ENCODE results near the gene GHRHR. TPM values are rescaled to one million over a fixed set of nuclear protein-coding genes. Genes with fewer than 3 reads are reported as not detected.

The GHRHR gene
- total RNA-seq, 1 donor from 2014 or later, result not detected

- ATAC-seq (no peak), DNase-seq (no peak)
- intact Hi-C loops (cut with DNase I), result no loop called here
- no peak for TF ChIP-seq CTCF (IDR thresholded peaks at IDR 0.05)
- H3K27ac ChIP-seq, result no peak overlapping the region
- H3K4me3 ChIP-seq, result no peak overlapping the region
- H3K4me1 ChIP-seq, result peaks cover 16% of the 10 kb centered on the region
- no peaks in the 10 kb centered on the region for H3K27me3 ChIP-seq (ENCODE audit: low read depth)
- no peaks in the 10 kb centered on the region for H3K9me3 ChIP-seq
- no peaks in the 10 kb centered on the region for H3K36me3 ChIP-seq
Observed at GRCh38 chr7:30936650-30937245, 27.0 kb upstream of the GHRHR start.

GRCh38 chr7:30937416-30937815 lies 26.3 kb upstream of the GHRHR start:
- H3K9me3 ChIP-seq, result no peaks in the 10 kb centered on the region
- intact Hi-C loops (cut with DNase I), result no loop called here
- no peaks in the 10 kb centered on the region for H3K36me3 ChIP-seq
- H3K27me3 ChIP-seq (ENCODE audit: low read depth), result no peaks in the 10 kb centered on the region
- ATAC-seq (no peak), DNase-seq (no peak)
- H3K4me3 ChIP-seq, result no peak overlapping the region
- no peak for TF ChIP-seq CTCF (IDR thresholded peaks at IDR 0.05)
- H3K27ac ChIP-seq, result no peak overlapping the region
- H3K4me1 ChIP-seq, result peaks cover 16% of the 10 kb centered on the region

GRCh38 chr7:30938435-30939316 lies 25.1 kb upstream of the GHRHR start:
- Histone ChIP-seq H3K27me3 (ENCODE audit: low read depth) (no peaks in the 10 kb centered on the region), H3K4me1 (peaks cover 16% of the 10 kb centered on the region), H3K9me3 (no peaks in the 10 kb centered on the region), H3K36me3 (no peaks in the 10 kb centered on the region), H3K4me3 (no peak overlapping the region), H3K27ac (no peak overlapping the region)
- intact Hi-C loops (cut with DNase I), result no loop called here
- DNase-seq (peak; percentile 86), ATAC-seq (peak; percentile 87 to 88)
- TF ChIP-seq CTCF (IDR thresholded peaks at IDR 0.05), result peak; percentile 99

GRCh38 chr7:30941582-30942323 lies 22.0 kb upstream of the GHRHR start:
- Histone ChIP-seq H3K36me3 (no peaks in the 10 kb centered on the region), H3K27ac (no peak overlapping the region), H3K4me1 (peaks cover 7% of the 10 kb centered on the region), H3K9me3 (no peaks in the 10 kb centered on the region), H3K27me3 (ENCODE audit: low read depth) (no peaks in the 10 kb centered on the region), H3K4me3 (no peak overlapping the region)
- intact Hi-C loops (cut with DNase I), result no loop called here
- ATAC-seq (peak in 1 of 2 donors; percentile 43), DNase-seq (no peak)
- TF ChIP-seq CTCF (IDR thresholded peaks at IDR 0.05), result no peak

GRCh38 chr7:30950197-30950596 lies 13.6 kb upstream of the GHRHR start:
- no peak for TF ChIP-seq CTCF (IDR thresholded peaks at IDR 0.05)
- Histone ChIP-seq H3K4me1 (no peaks in the 10 kb centered on the region), H3K9me3 (no peaks in the 10 kb centered on the region), H3K27ac (no peak overlapping the region), H3K36me3 (no peaks in the 10 kb centered on the region), H3K4me3 (no peak overlapping the region), H3K27me3 (ENCODE audit: low read depth) (no peaks in the 10 kb centered on the region)
- ATAC-seq (no peak), DNase-seq (no peak)
- intact Hi-C loops (cut with DNase I), result no loop called here
